ENCODE measurements around the gene HDAC4.

HDAC4 gene

DNA sequence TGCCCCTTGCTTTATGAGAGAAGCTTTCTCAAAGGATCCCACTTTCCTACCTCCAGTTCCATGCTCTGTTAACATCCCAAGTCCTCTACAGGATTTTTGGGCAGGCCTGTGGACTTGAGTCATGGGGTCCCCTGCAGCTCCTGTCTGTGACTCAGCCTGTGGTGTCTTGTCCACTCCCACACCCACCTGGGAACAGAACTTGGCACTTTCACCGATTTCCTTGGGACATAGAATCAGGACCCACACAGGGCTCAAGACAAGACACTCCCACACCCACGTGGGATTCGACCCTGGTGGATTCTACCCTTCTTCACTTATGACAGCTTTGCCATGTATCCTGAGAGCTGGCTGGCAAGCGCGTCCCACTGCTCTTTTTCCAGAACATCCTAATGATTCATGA lies 30.7 kb upstream of the HDAC4 start:
- H3K4me3 ChIP-seq (ENCODE audit: low read depth, low read length), result no peak overlapping the region
- DNase-seq (ENCODE audit: low read depth), result no peak

DNA sequence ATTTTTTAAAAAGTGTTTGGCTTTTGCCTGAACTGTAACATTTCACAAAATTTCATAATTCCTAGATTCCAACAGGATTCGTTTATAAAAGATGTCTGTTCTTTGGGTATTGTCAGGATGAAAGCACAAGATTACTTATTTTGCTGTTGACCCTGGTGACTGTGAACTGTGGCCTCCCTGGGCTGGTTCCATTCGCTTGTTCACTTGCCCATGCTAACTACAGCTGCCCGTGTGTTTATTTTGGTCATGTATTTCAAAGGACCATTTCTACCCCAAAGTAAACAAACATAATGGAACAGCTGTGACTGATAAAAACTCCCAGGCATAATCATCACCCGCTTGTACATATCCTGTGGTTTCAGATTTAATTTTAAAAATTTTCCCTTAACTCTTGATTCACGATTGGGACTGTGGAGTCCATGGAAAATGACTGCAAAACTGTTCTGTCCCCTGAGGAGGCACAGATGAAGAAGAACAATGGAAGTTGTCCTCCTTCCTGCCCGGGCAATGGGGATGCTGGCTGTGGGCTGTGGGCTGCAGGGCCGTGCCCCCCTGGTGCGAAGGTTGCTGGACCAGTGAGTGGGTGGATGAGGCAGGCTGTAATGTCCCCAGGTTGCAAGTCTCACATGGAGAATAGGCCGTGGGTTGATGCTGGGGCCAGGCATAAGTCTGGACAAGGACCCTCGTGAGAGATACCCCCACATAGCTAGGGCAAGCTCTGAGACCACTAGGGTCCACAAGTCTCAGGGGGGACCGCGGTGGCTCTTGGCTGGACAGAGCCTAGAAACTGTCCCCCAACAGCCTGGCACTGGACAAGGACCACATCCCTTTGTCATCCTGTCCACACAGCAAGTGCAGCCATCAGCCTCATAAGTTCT lies 28.9 kb upstream of the HDAC4 start:
- no peak overlapping the region for H3K4me3 ChIP-seq (ENCODE audit: low read depth, low read length)
- no peak for DNase-seq (ENCODE audit: low read depth)

DNA sequence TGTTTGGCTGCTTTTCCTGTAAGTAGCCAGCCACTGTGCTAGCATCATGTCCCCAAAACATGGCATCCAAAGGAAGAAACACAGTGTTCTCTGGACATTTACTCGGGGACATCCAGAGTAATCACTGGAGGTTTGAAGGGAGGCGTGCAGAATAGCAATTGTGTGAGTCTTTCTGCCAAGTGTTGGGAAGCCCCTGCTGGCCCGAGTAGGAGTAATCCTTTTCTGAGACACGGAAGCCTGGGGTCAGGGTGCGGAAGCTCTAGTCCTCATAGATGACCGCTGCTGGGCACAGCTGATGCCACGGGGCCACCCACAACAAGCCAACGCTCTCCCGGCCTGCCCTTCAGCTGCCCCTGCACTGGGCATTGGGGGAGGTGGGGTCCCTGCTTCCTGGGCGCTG lies 24.8 kb upstream of the HDAC4 start:
- DNase-seq (ENCODE audit: low read depth), result no peak
- H3K4me3 ChIP-seq (ENCODE audit: low read depth, low read length), result no peak overlapping the region

DNA sequence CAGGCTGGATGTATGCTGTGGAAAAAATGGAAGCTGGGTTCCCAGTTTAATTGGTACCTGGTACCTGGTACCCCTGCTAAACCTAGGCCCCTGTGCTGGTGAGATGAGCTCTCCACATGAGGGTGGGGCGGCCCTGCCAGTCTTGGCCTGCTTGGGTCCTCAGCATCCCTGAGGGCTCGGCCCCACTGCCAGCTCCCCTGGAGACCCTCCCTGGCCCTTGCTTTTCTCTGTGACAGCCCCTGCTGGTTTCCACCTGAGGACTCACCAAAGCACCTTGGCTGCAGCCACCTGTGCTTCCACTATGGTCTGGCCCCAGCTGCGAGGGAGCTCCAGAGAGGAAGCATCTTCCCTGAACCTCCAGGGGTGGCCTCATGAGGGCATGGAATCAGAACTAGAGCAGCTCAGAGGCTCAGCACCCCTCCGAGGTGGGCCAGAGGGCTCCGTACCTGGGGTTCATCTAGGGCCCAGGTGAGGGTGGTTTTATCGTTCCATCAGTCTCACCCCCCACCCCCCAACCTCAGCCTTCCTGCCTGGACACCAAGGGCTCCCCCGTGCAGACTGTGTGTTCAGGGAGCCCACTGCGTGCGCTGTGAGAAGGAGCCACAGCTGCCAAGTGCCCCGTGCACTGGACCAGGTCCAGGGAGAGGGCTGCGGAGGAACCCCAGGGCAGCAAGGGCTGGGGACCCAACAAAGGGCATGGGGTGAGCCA lies 23.7 kb upstream of the HDAC4 start:
- no peak overlapping the region for H3K4me3 ChIP-seq (ENCODE audit: low read depth, low read length)
- DNase-seq (ENCODE audit: low read depth), result no peak

DNA sequence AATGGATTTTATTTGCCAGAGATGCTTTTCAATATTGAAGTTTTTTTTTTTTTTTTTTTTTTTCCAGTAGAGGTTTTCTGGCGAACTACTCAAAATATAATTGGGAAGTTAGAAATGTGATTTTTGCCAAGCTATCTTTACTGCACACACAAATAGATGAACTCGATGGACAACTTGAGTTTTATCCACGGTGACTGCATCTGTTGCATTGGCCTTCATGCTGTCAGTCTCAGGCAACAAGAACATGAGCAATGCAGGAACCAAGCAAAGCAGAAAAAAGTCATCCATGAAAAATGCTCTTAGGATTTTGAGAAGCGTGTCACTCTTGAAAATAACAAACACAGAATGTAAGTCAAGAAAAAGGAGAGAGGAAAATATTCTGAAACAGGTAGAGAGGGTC lies 22.7 kb upstream of the HDAC4 start:
- no peak for DNase-seq (ENCODE audit: low read depth)
- H3K4me3 ChIP-seq (ENCODE audit: low read depth, low read length), result no peak overlapping the region

DNA sequence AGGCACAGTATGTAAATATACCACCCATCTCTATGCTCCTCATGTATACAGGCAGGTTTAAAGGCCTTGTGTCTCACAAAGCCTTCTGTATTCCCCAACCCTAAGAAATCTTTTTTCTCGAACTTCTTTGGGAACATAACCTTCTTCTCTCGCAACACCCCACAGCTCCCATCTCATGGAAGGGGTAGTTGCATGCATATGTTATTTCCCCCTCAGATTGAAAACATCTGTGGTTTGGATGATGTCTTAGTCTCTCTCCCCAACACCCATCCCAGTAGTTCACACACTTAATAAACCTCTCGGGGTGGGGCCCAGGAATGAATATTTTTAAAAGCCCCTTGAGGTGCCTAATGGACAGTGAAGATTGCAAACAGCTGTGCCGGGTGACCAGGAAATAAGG lies 21.0 kb upstream of the HDAC4 start:
- no peak overlapping the region for H3K4me3 ChIP-seq (ENCODE audit: low read depth, low read length)

DNA sequence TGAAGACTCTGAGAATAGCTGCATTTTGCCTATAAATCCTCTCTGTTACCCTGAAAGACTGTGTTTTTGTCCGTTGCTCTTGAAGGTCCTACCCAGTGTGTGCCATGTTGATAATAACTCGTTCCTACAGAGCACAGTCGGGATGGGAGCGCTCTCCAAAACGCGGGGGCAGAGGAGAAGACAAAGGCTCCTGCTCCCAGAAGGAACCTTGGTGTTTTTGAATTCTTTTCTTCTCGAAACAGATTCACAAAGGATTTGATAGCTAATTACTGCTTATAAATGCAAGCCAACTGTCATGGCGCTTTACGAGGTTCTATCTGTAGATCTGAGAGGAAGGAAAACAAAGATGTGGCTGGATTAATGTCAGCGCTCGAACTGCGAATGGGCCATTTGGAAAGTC lies 19.3 kb upstream of the HDAC4 start:
- no peak for DNase-seq (ENCODE audit: low read depth)
- H3K4me3 ChIP-seq (ENCODE audit: low read depth, low read length), result no peak overlapping the region

More for the DNA sequence above, 21.0 kb upstream of the HDAC4 start:
- no peak for DNase-seq (ENCODE audit: low read depth)

DNA sequence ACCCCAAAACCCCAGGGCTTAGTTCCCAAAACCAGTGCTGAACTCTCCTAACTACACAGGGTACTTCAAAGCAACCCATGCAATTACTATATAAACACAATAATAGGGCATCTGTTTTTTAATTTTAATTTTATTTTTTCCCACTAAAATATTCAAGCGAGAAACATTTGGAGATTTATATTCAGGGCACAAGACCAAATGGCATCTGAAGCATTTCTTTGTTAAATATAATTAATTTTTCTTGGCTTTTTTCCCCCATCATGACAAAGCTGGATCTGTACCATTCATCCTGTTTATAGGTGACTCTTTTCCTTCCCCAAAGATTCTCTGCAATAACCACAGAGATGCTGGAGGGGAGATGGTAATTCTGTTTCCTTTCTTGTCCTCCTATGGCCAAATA lies 18.1 kb upstream of the HDAC4 start:
- DNase-seq (ENCODE audit: low read depth), result no peak
- H3K4me3 ChIP-seq (ENCODE audit: low read depth, low read length), result no peak overlapping the region

DNA sequence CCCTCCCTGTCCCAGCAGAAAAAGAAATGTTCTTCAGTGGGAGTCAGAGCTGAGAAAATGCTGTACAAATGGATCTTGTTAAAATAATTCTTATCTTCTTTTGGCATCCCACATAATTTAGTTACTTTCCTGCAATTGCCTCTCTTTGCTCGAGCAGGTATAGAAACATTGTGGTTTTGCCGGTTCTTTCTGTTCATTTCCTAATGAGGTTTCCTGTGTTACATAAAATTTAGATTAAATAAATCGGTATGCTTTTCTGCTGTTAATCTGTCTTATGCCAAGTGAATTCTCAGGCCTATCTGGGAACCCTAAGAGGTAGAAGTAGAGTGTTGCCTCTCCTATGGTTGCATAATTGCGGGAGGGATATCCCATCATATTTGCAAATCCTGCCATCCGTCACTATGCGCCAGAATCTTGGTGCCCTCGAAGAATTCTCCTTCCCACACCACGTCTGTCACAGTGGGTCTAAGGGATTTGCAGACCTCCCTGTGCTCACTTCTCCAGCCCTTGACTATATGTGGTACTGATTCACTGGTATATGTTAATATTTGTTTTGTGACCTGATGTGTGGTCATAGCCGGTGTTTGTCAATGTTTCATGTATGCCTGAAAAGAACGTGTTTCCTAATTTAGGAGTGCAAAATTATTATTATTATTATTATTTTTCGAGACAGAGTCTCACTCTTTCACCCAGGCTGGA lies 12.2 kb upstream of the HDAC4 start:
- H3K4me3 ChIP-seq (ENCODE audit: low read depth, low read length), result no peak overlapping the region
- no peak for DNase-seq (ENCODE audit: low read depth)

DNA sequence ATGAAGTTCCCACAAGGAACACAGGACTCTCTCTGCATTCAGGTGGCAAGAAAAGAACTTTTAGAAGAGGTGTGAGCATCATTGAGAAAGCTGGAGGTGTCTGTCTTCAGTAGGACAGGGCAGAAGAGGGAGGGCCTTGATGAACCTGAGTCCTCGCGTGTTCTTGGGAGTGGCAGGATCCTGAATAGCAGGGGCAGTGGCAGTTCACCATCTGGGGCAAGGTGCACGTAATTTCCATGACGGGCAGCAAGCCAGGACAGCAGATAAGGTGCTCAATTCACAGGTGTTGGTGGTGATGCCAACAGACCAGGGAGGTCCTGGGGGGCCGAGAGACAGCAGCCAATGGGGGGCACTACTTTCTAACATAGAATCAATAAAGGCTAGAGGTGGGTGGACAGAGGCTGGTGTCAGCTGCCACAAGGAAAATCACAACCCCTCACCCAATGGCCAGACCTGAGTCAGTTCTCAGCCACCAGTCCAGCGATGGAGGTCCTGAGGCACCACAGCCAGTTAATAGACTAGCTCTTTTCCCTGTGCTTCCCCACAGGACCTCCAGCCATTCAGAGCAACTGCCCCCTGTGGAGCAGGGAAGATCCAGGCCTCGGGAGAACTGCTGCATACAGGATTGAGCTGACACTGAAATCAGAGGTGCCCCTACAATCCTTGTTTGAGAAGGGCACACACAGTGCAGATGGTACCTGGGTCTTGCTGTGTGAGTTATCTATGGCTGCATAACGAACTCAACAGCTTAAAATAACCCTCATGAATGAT lies 10.9 kb upstream of the HDAC4 start:
- no peak for DNase-seq (ENCODE audit: low read depth)
- H3K4me3 ChIP-seq (ENCODE audit: low read depth, low read length), result no peak overlapping the region

DNA sequence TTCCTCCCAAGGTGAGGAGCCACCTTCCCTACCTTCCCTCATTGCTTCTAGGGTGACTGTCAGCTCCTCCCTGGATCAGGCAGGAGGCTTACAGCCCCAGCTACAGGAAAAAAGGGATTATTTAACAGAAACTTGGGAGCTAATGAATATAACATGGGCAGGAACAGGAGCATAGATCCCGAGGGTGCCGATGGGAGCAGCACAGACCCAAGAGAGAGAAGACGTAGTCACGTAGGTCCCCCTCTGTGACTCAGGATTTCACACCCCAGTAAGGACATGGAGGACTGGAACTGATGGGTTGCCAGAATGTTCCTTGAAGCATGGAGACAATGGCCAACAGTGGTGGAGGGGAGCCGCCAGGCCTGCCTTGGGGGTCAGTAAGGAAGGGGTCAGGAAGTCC lies 10.3 kb upstream of the HDAC4 start:
- no peak overlapping the region for H3K4me3 ChIP-seq (ENCODE audit: low read depth, low read length)
- no peak for DNase-seq (ENCODE audit: low read depth)

DNA sequence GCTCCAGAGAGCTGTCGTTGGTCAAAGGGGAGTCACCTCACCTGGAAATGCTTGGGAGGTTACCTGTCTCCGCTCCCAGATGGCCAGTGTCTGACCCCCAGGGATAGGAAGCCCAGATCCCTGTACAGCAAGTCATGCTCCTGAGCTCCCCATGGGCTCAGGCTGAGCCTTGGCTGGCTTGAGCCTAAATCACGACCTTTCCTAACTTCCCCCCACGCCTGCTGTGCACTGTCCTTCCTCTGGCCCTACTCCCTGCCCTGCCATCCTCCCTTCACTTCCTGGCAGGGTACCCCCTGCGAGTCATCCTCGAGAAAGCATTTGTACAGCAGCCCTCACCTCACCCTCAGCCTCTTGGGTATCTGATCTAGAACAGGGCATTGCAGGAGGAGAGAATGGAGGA lies 9.2 kb upstream of the HDAC4 start:
- no peak overlapping the region for H3K4me3 ChIP-seq (ENCODE audit: low read depth, low read length)
- no peak for DNase-seq (ENCODE audit: low read depth)

DNA sequence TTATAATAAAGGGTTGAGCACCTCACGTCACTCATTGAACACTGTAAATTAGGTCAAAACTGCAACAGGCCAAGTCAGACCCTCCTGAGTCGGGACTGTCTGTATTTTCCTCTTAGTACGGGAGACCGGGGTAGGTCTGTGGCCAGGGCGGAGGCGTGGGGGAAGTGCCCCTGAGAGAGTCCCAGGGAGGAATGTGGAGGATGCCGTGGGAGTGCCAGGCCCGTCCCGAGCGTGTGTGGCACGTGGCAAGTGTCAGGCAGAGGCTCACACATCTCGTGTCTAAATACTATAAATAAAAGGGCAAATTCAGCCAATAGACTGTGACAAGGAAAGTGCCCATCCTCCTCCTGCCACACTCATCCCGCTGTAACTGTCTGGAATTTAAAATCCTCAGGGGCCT lies 6.3 kb upstream of the HDAC4 start:
- H3K4me3 ChIP-seq (ENCODE audit: low read depth, low read length), result no peak overlapping the region
- DNase-seq (ENCODE audit: low read depth), result no peak

DNA sequence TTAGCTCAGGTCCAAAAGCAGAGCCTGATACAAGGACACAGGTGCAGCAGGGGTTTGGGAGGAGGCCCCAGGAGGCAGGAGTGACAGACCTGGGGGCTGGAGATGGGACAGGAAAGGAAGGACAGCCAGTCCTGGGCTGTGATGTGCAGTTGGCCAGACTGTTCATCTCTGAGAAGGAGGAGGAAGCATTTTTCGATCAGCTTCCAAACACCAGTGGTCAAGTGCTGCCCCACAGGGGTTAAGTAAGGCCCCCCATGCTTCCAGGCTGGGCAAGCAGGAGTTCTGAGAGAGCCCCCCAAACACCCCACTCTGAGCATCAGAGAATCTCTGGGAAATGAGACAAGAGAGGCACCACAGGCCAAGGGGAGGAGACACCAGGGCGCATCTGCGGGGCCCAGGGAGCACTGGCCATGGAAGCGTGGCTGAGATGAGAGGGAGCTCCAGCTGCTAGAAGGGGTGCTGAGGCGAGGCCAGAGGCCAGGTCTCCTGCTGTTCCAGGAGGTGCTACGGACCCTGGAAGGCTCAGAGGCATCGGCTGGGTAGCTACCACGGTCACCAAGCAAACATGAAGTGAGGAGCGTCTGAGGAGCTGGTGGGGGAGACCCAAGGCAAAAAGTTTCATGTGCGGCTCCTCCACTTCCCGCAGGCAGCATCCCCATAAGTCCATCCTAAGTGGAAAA lies 5.6 kb upstream of the HDAC4 start:
- no peak overlapping the region for H3K4me3 ChIP-seq (ENCODE audit: low read depth, low read length)
- no peak for DNase-seq (ENCODE audit: low read depth)

DNA sequence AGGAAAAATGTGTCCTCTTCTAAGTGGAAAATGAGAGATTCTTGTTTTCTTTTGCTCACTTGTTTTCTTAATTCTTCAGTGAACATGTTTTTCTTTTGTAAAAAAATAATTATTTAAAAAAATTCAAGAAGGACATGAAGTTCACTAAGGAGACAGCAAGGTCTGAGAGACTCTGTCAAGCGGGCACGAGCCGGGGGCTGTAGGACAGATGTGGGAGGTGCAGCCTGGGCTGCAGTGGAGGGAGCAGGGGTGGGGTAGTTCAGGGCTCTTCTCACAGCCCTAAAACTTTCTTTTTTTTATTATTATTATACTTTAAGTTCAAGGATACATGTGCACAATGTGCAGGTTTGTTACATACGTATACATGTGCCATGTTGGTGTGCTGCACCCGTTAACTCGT lies 4.3 kb upstream of the HDAC4 start:
- H3K4me3 ChIP-seq (ENCODE audit: low read depth, low read length), result no peak overlapping the region
- DNase-seq (ENCODE audit: low read depth), result no peak

DNA sequence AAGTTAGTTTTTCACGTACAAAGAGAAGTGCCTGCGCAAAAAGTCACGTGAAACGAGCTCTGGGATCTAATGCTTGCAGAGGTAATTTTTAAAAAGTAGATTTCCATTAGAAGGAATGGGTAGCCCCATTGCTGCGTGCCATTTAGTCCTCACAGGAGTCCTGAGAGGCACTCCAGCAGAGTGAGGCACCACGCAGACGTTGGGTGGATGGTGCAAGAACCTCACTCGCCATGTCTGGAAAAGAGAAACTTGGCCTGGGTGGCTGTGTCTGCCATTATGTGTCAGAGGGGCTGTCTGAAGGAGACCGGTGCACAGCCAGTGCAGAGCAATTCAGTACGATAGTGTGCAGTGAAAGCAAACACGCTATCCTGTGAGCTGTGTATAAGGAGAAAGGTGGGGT lies 1.8 kb upstream of the HDAC4 start:
- DNase-seq (ENCODE audit: low read depth), result no peak
- no peak overlapping the region for H3K4me3 ChIP-seq (ENCODE audit: low read depth, low read length)

DNA sequence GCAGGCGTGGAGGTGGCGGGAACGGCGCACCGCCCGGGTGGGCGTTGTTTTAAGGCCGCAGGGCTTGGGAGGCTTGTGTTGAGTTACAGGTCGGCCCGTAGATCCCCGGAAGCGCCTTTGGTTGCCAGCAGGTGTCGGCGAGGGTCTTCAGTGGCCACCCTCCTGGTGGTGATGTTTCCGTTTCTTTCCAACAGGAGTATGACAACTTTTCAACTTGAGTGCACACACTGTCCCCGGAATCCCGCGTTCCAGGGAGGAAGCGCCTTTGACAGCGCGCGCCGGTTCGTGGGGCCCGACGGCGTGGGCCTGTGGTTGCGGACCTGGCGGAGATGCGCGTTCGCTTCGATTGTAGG lies 1.0 kb upstream of the HDAC4 start:
- H3K4me3 ChIP-seq (ENCODE audit: low read depth, low read length), result peak overlapping the region; percentile 80
- DNase-seq (ENCODE audit: low read depth), result no peak

DNA sequence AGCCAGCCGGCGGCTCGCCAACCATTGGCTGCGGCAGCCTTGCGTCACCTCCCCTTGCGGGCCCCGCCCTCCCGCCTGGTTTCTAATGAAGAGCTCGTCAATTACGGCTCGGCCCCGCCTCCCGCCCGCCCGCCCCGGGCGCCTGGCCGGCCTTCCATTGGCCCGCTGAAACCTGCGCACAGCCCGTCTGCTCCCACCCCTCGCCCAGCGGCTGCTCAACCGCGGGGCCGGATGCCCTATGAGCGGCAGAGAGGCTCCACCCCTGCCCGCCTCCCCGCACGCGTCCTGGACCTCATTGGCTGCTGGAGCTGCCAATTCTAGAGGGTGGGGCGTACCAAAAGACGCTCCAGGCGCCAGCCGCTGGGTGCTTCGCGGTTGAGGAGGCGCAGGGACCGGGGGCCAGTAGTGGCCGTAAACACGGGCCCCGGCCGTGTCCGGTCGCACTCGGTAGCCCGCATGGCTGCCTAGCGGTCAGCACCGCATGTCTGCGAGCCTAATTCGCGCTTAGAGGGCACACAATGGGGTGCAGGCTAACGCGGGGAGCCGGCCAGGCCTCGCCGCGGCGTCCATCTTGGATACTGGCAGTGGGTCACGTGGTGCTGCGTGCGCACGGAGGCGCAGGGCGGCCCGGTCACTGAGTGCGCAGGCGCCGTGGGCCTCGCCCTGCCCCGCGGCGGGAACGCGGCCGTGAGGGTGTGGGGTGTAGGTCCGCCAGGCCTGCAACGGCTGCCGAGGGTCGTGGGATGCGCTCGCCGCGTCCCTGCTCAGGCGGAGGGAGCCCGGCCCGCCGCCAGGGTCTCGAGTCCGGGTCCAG lies 454 bp upstream of the HDAC4 start:
- peak; percentile 96 for DNase-seq (ENCODE audit: low read depth)
- H3K4me3 ChIP-seq (ENCODE audit: low read depth, low read length), result peak overlapping the region; percentile 80

All from skeletal muscle cell (primary cell).